Keratinocyte (primary cell): Measurements from ENCODE around the gene RPS8. TPM values are rescaled to one million over a fixed set of nuclear protein-coding genes. Genes with fewer than 3 reads are reported as not detected.

Source experiments
- DNase-seq: peaks from one replicate; pipeline ENCODE4 v3.0.0-alpha.2; 2011; ENCODE audit warnings: low read depth, missing footprints, low spot score
- FAIRE-seq: peaks from 2 replicates; lab custom pipeline; 2011; peaks lifted over from hg19 to GRCh38; lab: Jason Lieb, UNC
- H2AFZ ChIP-seq: 2 replicates; pipeline ENCODE4 v1.6.0; 2012; ENCODE audit warnings: low read length, control low read depth, inconsistent platforms; ENCODE audit not compliant: control insufficient read depth
- H3K27ac ChIP-seq: 2 replicates; pipeline ENCODE4 v1.5.1; 2011; ENCODE audit warnings: low read length; ENCODE audit not compliant: control insufficient read depth, insufficient read depth
- H3K27me3 ChIP-seq: 3 replicates; pipeline ENCODE4 v1.6.0; 2011; ENCODE audit warnings: low read length; ENCODE audit not compliant: control insufficient read depth, insufficient read depth; ENCODE audit errors: extremely low read depth
- H3K36me3 ChIP-seq, 2 experiments: 2 replicates in 1 of 2; 3 replicates in 1 of 2; pipeline ENCODE4 v1.5.1; 2011; ENCODE audit warnings: low read length in 2 of 2, mild to moderate bottlenecking in 1 of 2; ENCODE audit not compliant: control insufficient read depth in 2 of 2, insufficient read depth in 2 of 2; ENCODE audit errors: extremely low read depth in 1 of 2
- H3K4me1 ChIP-seq: 3 replicates; pipeline ENCODE4 v1.5.1; 2011; ENCODE audit warnings: low read length; ENCODE audit not compliant: control insufficient read depth, insufficient read depth; ENCODE audit errors: extremely low read depth
- H3K4me2 ChIP-seq: 3 replicates; pipeline ENCODE4 v1.6.0; 2011; ENCODE audit warnings: low read depth, low read length; ENCODE audit not compliant: control insufficient read depth, insufficient read depth; ENCODE audit errors: extremely low read depth
- H3K4me3 ChIP-seq, 3 experiments: fragments of 200-600 bp in 1 of 3; sonication (generic) in 1 of 3; 2 replicates in 2 of 3; 3 replicates in 1 of 3; pipeline ENCODE4 v1.5.1; 2011 to 2016; ENCODE audit warnings: low read length in 3 of 3, mild to moderate bottlenecking in 3 of 3, control low read depth in 2 of 3, inconsistent platforms in 1 of 3, low read depth in 1 of 3, mixed read lengths in 1 of 3, mixed run types in 1 of 3, moderate library complexity in 1 of 3; ENCODE audit not compliant: control insufficient read depth in 2 of 3, insufficient read depth in 2 of 3; ENCODE audit errors: extremely low read depth in 1 of 3
- H3K79me2 ChIP-seq: 2 replicates; pipeline ENCODE4 v1.6.0; 2012; ENCODE audit warnings: low read length; ENCODE audit not compliant: control insufficient read depth, insufficient read depth
- H3K9ac ChIP-seq: 3 replicates; pipeline ENCODE4 v1.6.0; 2011; ENCODE audit warnings: low read length; ENCODE audit not compliant: control insufficient read depth, insufficient read depth; ENCODE audit errors: extremely low read depth
- H3K9me1 ChIP-seq: 3 replicates; pipeline ENCODE4 v1.6.0; 2011; ENCODE audit warnings: low read length; ENCODE audit not compliant: control insufficient read depth, insufficient read depth; ENCODE audit errors: extremely low read depth
- H3K9me3 ChIP-seq: 2 replicates; pipeline ENCODE4 v1.5.1; 2012; ENCODE audit warnings: low read depth, low read length; ENCODE audit not compliant: control insufficient read depth
- H4K20me1 ChIP-seq: 3 replicates; pipeline ENCODE4 v1.6.0; 2011; ENCODE audit warnings: low read length; ENCODE audit not compliant: control insufficient read depth, insufficient read depth; ENCODE audit errors: extremely low read depth
- CTCF ChIP-seq, 3 experiments: IDR thresholded peaks in 1 of 3; conservative IDR thresholded peaks in 1 of 3; optimal IDR thresholded peaks in 1 of 3; 2 replicates in 2 of 3; 3 replicates in 1 of 3; pipeline versions ENCODE3 to v1.5.1; 2011; ENCODE audit warnings: low read length in 3 of 3, mild to moderate bottlenecking in 3 of 3, moderate library complexity in 2 of 3, control low read depth in 1 of 3, inconsistent platforms in 1 of 3; ENCODE audit not compliant: insufficient read depth in 2 of 3; ENCODE audit errors: extremely low read depth in 1 of 3
- EZH2 ChIP-seq: IDR thresholded peaks from one replicate; pipeline ENCODE4 v1.6.1; 2012; ENCODE audit warnings: inconsistent platforms, mild to moderate bottlenecking, low read length, moderate library complexity
- dilution Hi-C: fragments of 300-500 bp; cut with MboI; formaldehyde crosslinking; loops from one replicate; pipeline ENCODE4 v1.7.0; 2020; ENCODE audit warnings: low sequenced_read_pairs; ENCODE audit not compliant: extremely low pct_ligation_motif_present
- polyA plus RNA-seq, 5 experiments: library from polyadenylated mRNA; depleted of rRNA in 3 of 5; stranded (reverse) in 3 of 5; stranded (forward) in 1 of 5; unstranded in 1 of 5; fragments of >200 nt; gene quantifications; 1 replicate in 1 of 5; 2 replicates in 3 of 5; 3 replicates in 1 of 5; pipeline versions ENCODE4 v1.2.1 to v1.2.3, GENCODE V29; 2011 to 2012; ENCODE audit warnings: missing spikeins in 2 of 5, low read depth in 1 of 5, low replicate concordance in 1 of 5

The RPS8 gene
- polyA plus RNA-seq, 1 donor (not counting 4 experiments of a cell fraction or from before 2014, with no cell fraction given) = 2,149 TPM

GRCh38 chr1:44801491-44802305, 26.4 kb downstream of the RPS8 start:
- Histone ChIP-seq H3K27ac (peak overlapping the region; percentile 85), H3K9ac (peak overlapping the region; percentile 88), H3K79me2 (peaks cover 41% of the 10 kb centered on the region), H3K4me1 (peaks cover 34% of the 10 kb centered on the region), H2AFZ (no peak overlapping the region), H3K4me3 (peak overlapping the region; percentile 89 to 99 (median 92)), H3K4me2 (peak overlapping the region; percentile 98), H3K36me3 (peaks cover 27 to 37% of the 10 kb centered on the region in 2 experiments), H3K9me3 (no peaks in the 10 kb centered on the region), H3K9me1 (no peaks in the 10 kb centered on the region), H3K27me3 (no peaks in the 10 kb centered on the region), H4K20me1 (peaks cover 6% of the 10 kb centered on the region)
- no peak for TF ChIP-seq CTCF (optimal IDR thresholded peaks at IDR 0.05 in 1 of 3, IDR thresholded peaks at IDR 0.05 in 1 of 3, conservative IDR thresholded peaks at IDR 0.05 in 1 of 3; ENCODE audit: extremely low read depth in 1 of 3, insufficient read depth in 2 of 3, low read length in 3 of 3)
- no peak for TF ChIP-seq EZH2
- dilution Hi-C loops = no loop called here
- no peak for DNase-seq
- peak; percentile 46 for FAIRE-seq

DNA sequence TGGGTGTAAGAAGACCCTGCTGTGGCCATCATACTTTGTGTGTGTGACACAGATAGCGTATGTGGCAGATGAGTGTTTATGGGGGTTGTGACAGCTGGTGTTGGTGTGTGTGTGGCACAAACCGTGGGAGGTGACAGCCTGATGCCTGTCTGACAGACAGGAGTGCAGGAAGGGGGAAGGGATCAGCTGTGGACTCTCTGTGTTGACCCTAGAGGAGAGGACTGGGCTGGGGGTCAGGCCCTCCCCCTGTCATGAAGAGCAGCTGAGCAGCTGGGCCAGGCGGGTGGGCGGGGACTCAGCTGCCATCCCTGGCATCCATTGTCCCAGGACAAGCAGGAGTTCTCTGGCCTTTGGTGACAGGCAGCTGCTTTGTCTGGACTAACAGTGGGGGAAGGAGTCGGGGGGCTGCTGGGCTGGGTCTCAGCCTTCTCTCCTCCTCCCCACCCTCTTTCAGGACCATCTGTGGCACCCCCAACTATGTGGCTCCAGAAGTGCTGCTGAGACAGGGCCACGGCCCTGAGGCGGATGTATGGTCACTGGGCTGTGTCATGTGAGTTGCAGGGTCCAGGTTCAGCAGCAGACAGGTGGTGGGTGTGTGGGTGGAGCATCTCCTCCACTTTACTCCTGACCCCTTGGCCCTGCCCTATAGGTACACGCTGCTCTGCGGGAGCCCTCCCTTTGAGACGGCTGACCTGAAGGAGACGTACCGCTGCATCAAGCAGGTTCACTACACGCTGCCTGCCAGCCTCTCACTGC, 27.1 kb downstream of the RPS8 start:
- Histone ChIP-seq H3K79me2 (peaks cover 41% of the 10 kb centered on the region), H3K27ac (peak overlapping the region; percentile 85), H3K36me3 (peaks cover 29 to 40% of the 10 kb centered on the region in 2 experiments), H3K9me3 (no peaks in the 10 kb centered on the region), H3K27me3 (no peaks in the 10 kb centered on the region), H3K9me1 (no peaks in the 10 kb centered on the region), H3K4me2 (peak overlapping the region; percentile 98), H2AFZ (no peak overlapping the region), H3K9ac (peak overlapping the region; percentile 88), H4K20me1 (peaks cover 6% of the 10 kb centered on the region), H3K4me1 (peaks cover 42% of the 10 kb centered on the region), H3K4me3 (peak overlapping the region; percentile 89 to 99 (median 92))
- no peak for DNase-seq
- dilution Hi-C loops = no loop called here
- FAIRE-seq = no peak
- TF ChIP-seq CTCF (optimal IDR thresholded peaks at IDR 0.05 in 1 of 3, IDR thresholded peaks at IDR 0.05 in 1 of 3, conservative IDR thresholded peaks at IDR 0.05 in 1 of 3; ENCODE audit: extremely low read depth in 1 of 3, insufficient read depth in 2 of 3, low read length in 3 of 3) = no peak
- TF ChIP-seq EZH2 = no peak
